WI38 (cell line): Measurements from ENCODE around the gene ERAL1.
"Not testable (repeated sequence)": the region's sequence is repeated elsewhere in the genome, so short reads cannot be mapped to it uniquely, and the experiment has no call there.

Experiments
- H3K4me3 ChIP-seq: 2 replicates; pipeline ENCODE4 v1.5.1; 2011; ENCODE audit warnings: low read depth, mild to moderate bottlenecking, control low read depth, low read length
- TF ChIP-seq, protein P1 (sequence below): IDR thresholded peaks from 2 replicates; pipeline ENCODE4 v1.5.1; 2012; ENCODE audit warnings: low read depth, mild to moderate bottlenecking, control low read depth, low read length

ERAL1 gene

DNA sequence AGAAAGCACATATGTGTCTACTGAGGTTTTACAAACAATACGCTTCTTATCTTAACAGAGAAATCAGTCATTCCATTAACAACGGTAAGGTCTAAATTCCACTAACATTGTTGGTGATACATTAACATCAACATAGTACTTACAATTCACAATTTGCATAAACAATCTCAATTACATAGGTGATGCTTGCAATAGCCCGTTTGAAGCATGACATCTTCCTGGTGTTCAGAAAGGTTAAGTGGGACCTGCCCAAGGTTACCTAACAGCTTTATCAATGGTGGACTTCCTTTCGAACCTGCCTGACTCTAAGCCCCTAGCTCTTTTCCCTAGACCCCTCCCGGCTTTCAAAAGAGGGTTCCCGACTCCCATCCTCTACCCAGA lies 12.9 kb upstream of the ERAL1 start:
- TF ChIP-seq, protein P1, sequence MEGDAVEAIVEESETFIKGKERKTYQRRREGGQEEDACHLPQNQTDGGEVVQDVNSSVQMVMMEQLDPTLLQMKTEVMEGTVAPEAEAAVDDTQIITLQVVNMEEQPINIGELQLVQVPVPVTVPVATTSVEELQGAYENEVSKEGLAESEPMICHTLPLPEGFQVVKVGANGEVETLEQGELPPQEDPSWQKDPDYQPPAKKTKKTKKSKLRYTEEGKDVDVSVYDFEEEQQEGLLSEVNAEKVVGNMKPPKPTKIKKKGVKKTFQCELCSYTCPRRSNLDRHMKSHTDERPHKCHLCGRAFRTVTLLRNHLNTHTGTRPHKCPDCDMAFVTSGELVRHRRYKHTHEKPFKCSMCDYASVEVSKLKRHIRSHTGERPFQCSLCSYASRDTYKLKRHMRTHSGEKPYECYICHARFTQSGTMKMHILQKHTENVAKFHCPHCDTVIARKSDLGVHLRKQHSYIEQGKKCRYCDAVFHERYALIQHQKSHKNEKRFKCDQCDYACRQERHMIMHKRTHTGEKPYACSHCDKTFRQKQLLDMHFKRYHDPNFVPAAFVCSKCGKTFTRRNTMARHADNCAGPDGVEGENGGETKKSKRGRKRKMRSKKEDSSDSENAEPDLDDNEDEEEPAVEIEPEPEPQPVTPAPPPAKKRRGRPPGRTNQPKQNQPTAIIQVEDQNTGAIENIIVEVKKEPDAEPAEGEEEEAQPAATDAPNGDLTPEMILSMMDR = no peak
- H3K4me3 ChIP-seq = peak overlapping the region; percentile 79

- peak within 1 kb of the TSS; percentile 79 for H3K4me3 ChIP-seq
- TF ChIP-seq, protein P1 = no peak
These were observed 12.4 kb upstream of the ERAL1 start, which contains the start of gene FAM222B for GRCh38 chr17:28842282-28843012. Gene FAM222B, minus strand, starts transcription at chr17:28842790. Its CDS starts 76,123 bp downstream, at chr17:28766667.

- TF ChIP-seq, protein P1 = no peak
- no peak overlapping the region for H3K4me3 ChIP-seq
These were observed 11.0 kb upstream of the ERAL1 start for GRCh38 chr17:28843816-28844148.

DNA sequence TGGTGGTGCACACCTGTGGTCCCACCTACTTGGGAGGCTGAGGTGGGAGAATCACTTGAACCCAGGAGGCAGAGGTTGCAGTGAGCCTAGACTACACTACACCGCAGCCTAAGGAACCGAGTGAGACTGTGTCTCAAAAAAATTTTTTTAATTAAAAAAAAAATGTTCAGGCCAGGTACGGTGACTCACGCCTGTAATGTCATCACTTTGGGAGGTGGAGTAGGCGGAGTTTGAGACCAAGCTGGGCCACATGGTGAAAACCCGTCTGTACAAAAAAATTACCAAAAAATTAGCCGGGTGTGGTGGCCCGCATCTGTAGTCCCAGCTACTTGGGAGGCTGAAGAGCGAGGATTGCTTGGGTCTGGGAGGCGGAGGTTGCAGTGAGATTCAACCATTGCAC lies 8.6 kb upstream of the ERAL1 start:
- no peak overlapping the region for H3K4me3 ChIP-seq
- TF ChIP-seq, protein P1 = no peak

DNA sequence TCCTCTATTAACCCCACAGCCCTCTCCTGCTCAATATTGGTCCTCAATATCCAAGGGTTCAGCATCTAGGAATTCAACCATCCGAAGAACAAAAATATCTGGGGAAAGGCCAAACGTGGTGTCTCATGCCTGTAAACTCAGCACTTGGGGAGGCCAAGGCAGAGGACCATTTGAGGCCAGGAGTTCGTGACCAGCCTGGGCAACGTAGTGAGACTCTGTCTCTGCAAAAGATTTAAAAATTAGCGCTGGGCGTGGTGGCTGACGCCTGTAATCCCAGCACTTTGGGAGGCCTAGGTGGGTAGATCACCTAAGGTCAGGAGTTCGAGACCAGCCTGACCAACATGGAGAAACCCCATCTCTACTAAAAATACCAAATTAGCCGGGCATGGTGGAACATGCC lies 8.1 kb upstream of the ERAL1 start:
- H3K4me3 ChIP-seq = not testable (repeated sequence)

DNA sequence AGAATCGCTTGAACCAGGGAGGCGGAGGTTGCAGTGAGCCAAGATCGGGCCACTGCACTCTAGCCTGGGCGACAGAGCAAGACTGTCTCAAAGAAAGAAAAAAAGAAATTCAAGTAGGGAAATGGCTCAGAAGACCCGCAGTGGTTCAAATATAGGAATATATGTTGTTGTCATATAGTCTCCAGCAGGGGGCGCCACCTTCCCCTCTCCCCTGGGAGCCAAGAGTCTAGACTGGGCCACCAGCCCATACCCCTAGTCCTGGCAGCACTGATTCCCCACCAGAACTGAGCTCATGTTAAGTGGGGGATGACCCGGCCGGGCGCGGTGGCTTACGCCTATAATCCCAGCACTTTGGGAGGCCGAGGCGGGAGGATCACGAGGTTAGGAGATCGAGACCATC lies 6.1 kb upstream of the ERAL1 start:
- TF ChIP-seq, protein P1 = peak; percentile 18; the same call in 1 of the 2 replicates
- not testable (repeated sequence) for H3K4me3 ChIP-seq

DNA sequence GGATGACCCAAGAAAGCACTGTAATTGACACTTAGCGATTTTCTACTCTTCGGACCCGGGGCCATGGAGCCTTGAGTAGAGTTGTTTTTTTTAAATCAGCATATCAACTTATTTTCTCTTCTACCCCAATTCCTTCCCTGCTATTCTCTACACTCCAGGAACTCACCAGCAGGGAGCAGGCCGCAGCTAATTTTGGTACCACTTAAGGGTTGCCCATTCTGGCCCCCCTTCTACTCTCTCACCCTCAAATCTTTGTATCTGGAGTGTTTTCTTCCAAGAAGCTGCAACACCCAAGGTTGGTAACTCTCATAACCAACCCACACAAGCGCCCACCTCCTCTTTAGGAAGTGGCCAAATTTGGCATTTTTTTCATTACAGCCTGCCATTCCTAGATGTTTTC lies 5.5 kb upstream of the ERAL1 start:
- H3K4me3 ChIP-seq = no peak overlapping the region
- TF ChIP-seq, protein P1 = no peak

DNA sequence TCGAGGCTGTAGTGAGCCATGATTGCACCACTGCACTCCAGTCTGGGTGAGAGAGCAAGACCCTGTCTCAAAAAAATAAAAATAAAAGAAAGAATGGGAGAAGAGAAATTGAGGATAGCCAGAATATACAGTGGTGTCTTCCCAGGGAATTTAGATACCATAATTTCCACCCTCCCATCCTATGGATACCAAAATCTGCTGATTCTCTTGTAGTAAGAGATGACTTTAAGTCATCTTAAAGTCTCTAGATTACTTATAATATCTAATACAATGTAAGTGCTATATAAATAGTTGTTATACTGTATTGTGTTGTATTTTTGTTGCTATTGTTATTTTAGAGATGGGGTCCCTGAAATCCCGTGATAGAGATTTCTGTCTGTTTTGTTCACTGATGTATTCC lies 1.5 kb upstream of the ERAL1 start:
- TF ChIP-seq, protein P1 = no peak
- no peak overlapping the region for H3K4me3 ChIP-seq
